ENCODE measurements around the gene ABTB2. TPM values are rescaled to one million over a fixed set of nuclear protein-coding genes. Genes with fewer than 3 reads are reported as not detected.

Gene ABTB2
- total RNA-seq, 1 experiment from 2014 or later = 3.1 TPM

- H3K36me3 Mint-ChIP-seq (ENCODE audit: insufficient read depth, unreplicated experiment) = no peaks in the 10 kb centered on the region
- no peak for DNase-seq (ENCODE audit: unreplicated experiment)
- H3K4me3 Mint-ChIP-seq (ENCODE audit: unreplicated experiment) = no peak overlapping the region
- BruUV-seq (replicated peaks) = no TSS peak
- H3K9me3 Mint-ChIP-seq (ENCODE audit: unreplicated experiment) = no peaks in the 10 kb centered on the region
- H3K27me3 Mint-ChIP-seq (ENCODE audit: insufficient read depth, unreplicated experiment) = no peaks in the 10 kb centered on the region
- ChIA-PET CTCF (interaction anchor here (0.7 kb wide), 1 partner anchor 438 kb away, joined by 3 read pairs; no protein-coding TSS in a partner anchor), POLR2A (no interaction called here)
- intact Hi-C loops (cut with micrococcal nuclease) = no loop called here
- H3K4me1 Mint-ChIP-seq (ENCODE audit: insufficient read depth, unreplicated experiment) = peaks cover 11% of the 10 kb centered on the region
- TF ChIP-seq CTCF (IDR thresholded peaks at IDR 0.05; ENCODE audit: unreplicated experiment) = no peak
- no peak overlapping the region for H3K27ac Mint-ChIP-seq (ENCODE audit: low read depth, unreplicated experiment)
These were observed 112.8 kb downstream of the ABTB2 start for GRCh38 chr11:34245041-34245440.

DNA sequence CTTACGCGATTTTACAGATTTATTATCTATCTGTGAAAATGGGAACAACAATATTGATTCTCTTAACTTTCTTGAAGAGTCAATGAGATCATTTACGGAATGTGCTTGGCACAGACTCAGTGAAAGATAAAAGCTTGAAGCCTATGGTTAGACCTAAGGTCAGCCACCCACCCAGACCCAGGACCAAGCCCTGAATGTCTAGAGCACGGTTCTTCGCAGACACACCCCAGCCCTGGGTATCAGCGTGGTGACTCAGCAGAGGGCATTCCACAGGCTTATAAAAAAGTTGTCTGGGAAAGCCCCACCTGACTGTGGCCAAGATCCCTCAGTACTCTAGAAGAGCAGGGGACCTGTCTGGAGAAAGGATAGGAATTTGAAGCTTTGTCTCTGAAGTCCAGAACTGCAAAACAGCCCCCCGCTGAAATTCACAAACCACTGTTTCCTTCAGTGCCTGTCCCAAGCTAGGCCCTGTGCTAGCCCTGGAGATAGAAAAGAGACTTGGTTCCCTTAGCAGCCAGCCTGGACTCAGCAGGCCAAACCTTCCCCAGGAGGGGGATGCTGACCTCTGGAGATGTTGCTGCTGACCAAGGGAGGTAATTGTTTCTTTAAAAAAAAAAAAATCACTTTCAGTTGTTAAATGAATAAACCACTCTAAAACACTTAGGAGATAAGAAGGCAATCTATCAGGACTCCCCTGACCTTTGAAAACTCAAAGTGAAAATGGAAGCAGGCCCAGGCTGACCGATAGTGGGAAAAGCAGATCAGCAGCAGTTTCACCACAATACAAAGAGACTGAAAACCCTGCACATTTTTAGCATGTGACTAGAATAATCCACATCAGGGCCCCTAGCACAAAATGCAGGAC lies 114.0 kb downstream of the ABTB2 start:
- CTCF ChIA-PET = interaction anchor here (0.6 to 1.1 kb wide), 3 partner anchors 17 to 258 kb away, joined by 3 read pairs; no protein-coding TSS in a partner anchor
- Mint-ChIP-seq H3K27ac (ENCODE audit: low read depth, unreplicated experiment) (peak overlapping the region; percentile 36), H3K27me3 (ENCODE audit: insufficient read depth, unreplicated experiment) (no peaks in the 10 kb centered on the region), H3K9me3 (ENCODE audit: unreplicated experiment) (no peaks in the 10 kb centered on the region), H3K4me1 (ENCODE audit: insufficient read depth, unreplicated experiment) (peaks cover 11% of the 10 kb centered on the region), H3K4me3 (ENCODE audit: unreplicated experiment) (no peak overlapping the region), H3K36me3 (ENCODE audit: insufficient read depth, unreplicated experiment) (no peaks in the 10 kb centered on the region)
- peak; percentile 85 for DNase-seq (ENCODE audit: unreplicated experiment)
- POLR2A ChIA-PET = interaction anchor here (0.6 to 0.7 kb wide), 2 partner anchors 9 to 31 kb away, joined by 3 to 5 read pairs; no protein-coding TSS in a partner anchor
- TF ChIP-seq CTCF (IDR thresholded peaks at IDR 0.05; ENCODE audit: unreplicated experiment) = no peak
- no TSS peak for BruUV-seq (replicated peaks)
- intact Hi-C loops (cut with micrococcal nuclease) = no loop called here

- Mint-ChIP-seq H3K36me3 (ENCODE audit: insufficient read depth, unreplicated experiment) (peaks cover 6% of the 10 kb centered on the region), H3K27me3 (ENCODE audit: insufficient read depth, unreplicated experiment) (no peaks in the 10 kb centered on the region), H3K27ac (ENCODE audit: low read depth, unreplicated experiment) (no peak overlapping the region), H3K9me3 (ENCODE audit: unreplicated experiment) (peaks cover 8% of the 10 kb centered on the region), H3K4me3 (ENCODE audit: unreplicated experiment) (no peak overlapping the region), H3K4me1 (ENCODE audit: insufficient read depth, unreplicated experiment) (peaks cover 21% of the 10 kb centered on the region)
- ChIA-PET CTCF (interaction anchor here (0.5 to 0.9 kb wide), 3 partner anchors 29 to 250 kb away, joined by 4 to 5 read pairs (median 5); no protein-coding TSS in a partner anchor), POLR2A (interaction anchor here (1.2 to 1.3 kb wide), 2 partner anchors 21 to 68 kb away, joined by 4 read pairs; no protein-coding TSS in a partner anchor)
- no peak for TF ChIP-seq CTCF (IDR thresholded peaks at IDR 0.05; ENCODE audit: unreplicated experiment)
- DNase-seq (ENCODE audit: unreplicated experiment) = no peak
- BruUV-seq (replicated peaks) = no TSS peak
- intact Hi-C loops (cut with micrococcal nuclease) = no loop called here
These were observed 115.7 kb downstream of the ABTB2 start for GRCh38 chr11:34242037-34242625.

DNA sequence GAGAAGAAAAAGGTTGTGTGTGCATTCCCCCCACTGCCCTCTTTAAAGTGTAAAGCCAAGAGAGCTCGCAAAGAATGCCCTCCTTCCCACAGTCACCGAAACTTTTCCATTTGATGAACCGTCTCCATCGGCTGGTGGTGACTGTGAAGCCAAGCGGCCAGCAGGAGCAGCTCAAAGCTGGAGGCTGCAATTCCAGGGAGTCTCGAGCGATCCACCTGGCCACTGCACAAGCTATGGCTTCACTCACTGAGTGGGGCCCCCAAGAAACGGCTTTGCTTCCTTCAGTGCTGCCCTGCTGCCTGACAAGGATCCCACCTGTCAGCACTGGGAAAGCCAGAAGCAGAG lies 117.7 kb downstream of the ABTB2 start:
- H3K36me3 Mint-ChIP-seq (ENCODE audit: insufficient read depth, unreplicated experiment) = peaks cover 6% of the 10 kb centered on the region
- peaks cover 8% of the 10 kb centered on the region for H3K9me3 Mint-ChIP-seq (ENCODE audit: unreplicated experiment)
- H3K4me3 Mint-ChIP-seq (ENCODE audit: unreplicated experiment) = no peak overlapping the region
- H3K27ac Mint-ChIP-seq (ENCODE audit: low read depth, unreplicated experiment) = no peak overlapping the region
- H3K4me1 Mint-ChIP-seq (ENCODE audit: insufficient read depth, unreplicated experiment) = peaks cover 21% of the 10 kb centered on the region
- no peak for DNase-seq (ENCODE audit: unreplicated experiment)
- no peak for TF ChIP-seq CTCF (IDR thresholded peaks at IDR 0.05; ENCODE audit: unreplicated experiment)
- POLR2A ChIA-PET = no interaction called here
- intact Hi-C loops (cut with micrococcal nuclease) = no loop called here
- no TSS peak for BruUV-seq (replicated peaks)
- no peaks in the 10 kb centered on the region for H3K27me3 Mint-ChIP-seq (ENCODE audit: insufficient read depth, unreplicated experiment)
- CTCF ChIA-PET = no interaction called here

All from MCF 10A (cell line).